Naive B cell (primary cell): ENCODE measurements around the gene DOHH. TPM values are rescaled to one million over a fixed set of nuclear protein-coding genes. Genes with fewer than 3 reads are reported as not detected.

ENCODE experiments used
- ATAC-seq, 2 donors: fragments of 150-1000 bp; cut with Tn5 transposase; 2 replicates each; pipeline ENCODE4 v1.10.0; 2021; ENCODE audit warnings: low read depth in 2 of 2, mild to moderate bottlenecking in 2 of 2, moderate library complexity in 2 of 2
- DNase-seq: peaks from one replicate; pipeline ENCODE4 v3.0.0; 2022
- H3K27ac Mint-ChIP-seq, 6 donors: one replicate each; pipeline ENCODE4 v1.8.0; 2020 to 2022; ENCODE audit warnings: mild to moderate bottlenecking in 6 of 6, mixed read lengths in 6 of 6, moderate library complexity in 5 of 6, inconsistent platforms in 2 of 6
- H3K27me3 Mint-ChIP-seq, 3 donors: one replicate each; pipeline ENCODE4 v1.8.0; 2021 to 2022; ENCODE audit warnings: mixed read lengths in 3 of 3, mild to moderate bottlenecking in 1 of 3
- H3K36me3 Mint-ChIP-seq, 2 donors: one replicate each; pipeline ENCODE4 v1.8.0; 2020 to 2022; ENCODE audit warnings: mixed read lengths in 2 of 2, inconsistent platforms in 1 of 2, mild to moderate bottlenecking in 1 of 2
- H3K4me1 Mint-ChIP-seq, 3 donors: one replicate each; pipeline ENCODE4 v1.8.0; 2020 to 2022; ENCODE audit warnings: mixed read lengths in 3 of 3, inconsistent platforms in 1 of 3, mild to moderate bottlenecking in 1 of 3, moderate library complexity in 1 of 3
- H3K4me3 Mint-ChIP-seq, 8 donors: one replicate each; pipeline ENCODE4 v1.8.0; 2020 to 2022; ENCODE audit warnings: mild to moderate bottlenecking in 8 of 8, mixed read lengths in 8 of 8, moderate library complexity in 8 of 8, inconsistent platforms in 2 of 8
- H3K9me3 Mint-ChIP-seq, 7 donors: one replicate each; pipeline ENCODE4 v1.8.0; 2020 to 2022; ENCODE audit warnings: mixed read lengths in 7 of 7, mild to moderate bottlenecking in 5 of 7, inconsistent platforms in 2 of 7, moderate library complexity in 1 of 7
- polyA plus RNA-seq, 6 donors: library from polyadenylated mRNA; unstranded; fragments of 300-500 nt; fragmentation: Illumina TruSeq; gene quantifications; one replicate each; pipeline ENCODE4 v1.2.3, GENCODE V29; 2021; ENCODE audit warnings: low read depth in 6 of 6

Gene DOHH
- polyA plus RNA-seq, 6 donors from 2014 or later = 6.6 to 11.5 (median 7.4) TPM

- Mint-ChIP-seq H3K4me3 (no peak overlapping the region), H3K4me1 (peaks cover 0 to 8% (median 3%) of the 10 kb centered on the region in 3 donors), H3K9me3 (peaks cover 0 to 3% (median 0%) of the 10 kb centered on the region in 7 donors), H3K36me3 (no peaks in the 10 kb centered on the region), H3K27me3 (no peaks in the 10 kb centered on the region), H3K27ac (peak overlapping the region in 1 of 6 donors; percentile 79)
- DNase-seq (no peak), ATAC-seq (no peak)
These were observed 30.6 kb downstream of the DOHH start for GRCh38 chr19:3469638-3470499.

GRCh38 chr19:3468211-3468610 lies 32.3 kb downstream of the DOHH start:
- Mint-ChIP-seq H3K27me3 (no peaks in the 10 kb centered on the region), H3K4me1 (peaks cover 0 to 8% (median 3%) of the 10 kb centered on the region in 3 donors), H3K36me3 (no peaks in the 10 kb centered on the region), H3K4me3 (no peak overlapping the region), H3K9me3 (peaks cover 0 to 3% (median 0%) of the 10 kb centered on the region in 7 donors), H3K27ac (no peak overlapping the region)
- DNase-seq = no peak
- no peak for ATAC-seq

GRCh38 chr19:3467437-3468198 lies 32.9 kb downstream of the DOHH start:
- H3K27ac Mint-ChIP-seq = peak overlapping the region in 1 of 6 donors; percentile 78
- ATAC-seq (no peak), DNase-seq (no peak)
- H3K4me3 Mint-ChIP-seq = no peak overlapping the region
- peaks cover 0 to 5% of the 10 kb centered on the region in 2 donors for H3K36me3 Mint-ChIP-seq
- H3K4me1 Mint-ChIP-seq = peaks cover 0 to 8% (median 3%) of the 10 kb centered on the region in 3 donors
- no peaks in the 10 kb centered on the region for H3K27me3 Mint-ChIP-seq
- H3K9me3 Mint-ChIP-seq = peaks cover 0 to 3% (median 0%) of the 10 kb centered on the region in 7 donors

- Mint-ChIP-seq H3K4me3 (no peak overlapping the region), H3K36me3 (peaks cover 0 to 8% of the 10 kb centered on the region in 2 donors), H3K27ac (peak overlapping the region in 1 of 6 donors; percentile 47), H3K9me3 (peaks cover 0 to 3% (median 0%) of the 10 kb centered on the region in 7 donors), H3K4me1 (peaks cover 0 to 8% (median 3%) of the 10 kb centered on the region in 3 donors), H3K27me3 (no peaks in the 10 kb centered on the region)
- no peak for DNase-seq
- ATAC-seq = no peak
These were observed 33.8 kb downstream of the DOHH start for GRCh38 chr19:3466635-3467034.

- H3K36me3 Mint-ChIP-seq = peaks cover 0 to 8% of the 10 kb centered on the region in 2 donors
- H3K27ac Mint-ChIP-seq = no peak overlapping the region
- no peaks in the 10 kb centered on the region for H3K27me3 Mint-ChIP-seq
- DNase-seq (no peak), ATAC-seq (no peak)
- peaks cover 0 to 3% (median 0%) of the 10 kb centered on the region in 7 donors for H3K9me3 Mint-ChIP-seq
- peaks cover 0 to 8% (median 3%) of the 10 kb centered on the region in 3 donors for H3K4me1 Mint-ChIP-seq
- no peak overlapping the region for H3K4me3 Mint-ChIP-seq
These were observed 34.9 kb downstream of the DOHH start for GRCh38 chr19:3465552-3465951.

- H3K4me3 Mint-ChIP-seq = no peak overlapping the region
- no peaks in the 10 kb centered on the region for H3K27me3 Mint-ChIP-seq
- ATAC-seq (no peak), DNase-seq (no peak)
- H3K27ac Mint-ChIP-seq = no peak overlapping the region
- peaks cover 0 to 3% (median 0%) of the 10 kb centered on the region in 7 donors for H3K9me3 Mint-ChIP-seq
- peaks cover 0 to 8% of the 10 kb centered on the region in 2 donors for H3K36me3 Mint-ChIP-seq
- H3K4me1 Mint-ChIP-seq = peaks cover 0 to 8% (median 0%) of the 10 kb centered on the region in 3 donors
These were observed 35.8 kb downstream of the DOHH start for GRCh38 chr19:3464587-3465235.

GRCh38 chr19:3463714-3464586 lies 36.5 kb downstream of the DOHH start:
- Mint-ChIP-seq H3K9me3 (peaks cover 0 to 3% (median 0%) of the 10 kb centered on the region in 7 donors), H3K27me3 (no peaks in the 10 kb centered on the region), H3K4me1 (peaks cover 0 to 8% (median 0%) of the 10 kb centered on the region in 3 donors), H3K36me3 (peaks cover 0 to 8% of the 10 kb centered on the region in 2 donors), H3K4me3 (no peak overlapping the region), H3K27ac (no peak overlapping the region)
- DNase-seq = no peak
- ATAC-seq = no peak

GRCh38 chr19:3462991-3463713 lies 37.3 kb downstream of the DOHH start:
- Mint-ChIP-seq H3K36me3 (peaks cover 0 to 8% of the 10 kb centered on the region in 2 donors), H3K4me3 (no peak overlapping the region), H3K4me1 (peaks cover 0 to 4% (median 0%) of the 10 kb centered on the region in 3 donors), H3K27me3 (no peaks in the 10 kb centered on the region), H3K9me3 (peaks cover 0 to 3% (median 0%) of the 10 kb centered on the region in 7 donors), H3K27ac (no peak overlapping the region)
- DNase-seq = no peak
- ATAC-seq = no peak

GRCh38 chr19:3459965-3460582 lies 40.4 kb downstream of the DOHH start:
- Mint-ChIP-seq H3K27ac (no peak overlapping the region), H3K4me3 (no peak overlapping the region), H3K4me1 (no peaks in the 10 kb centered on the region), H3K27me3 (no peaks in the 10 kb centered on the region), H3K36me3 (peaks cover 0 to 8% of the 10 kb centered on the region in 2 donors), H3K9me3 (no peaks in the 10 kb centered on the region)
- no peak for ATAC-seq
- no peak for DNase-seq

GRCh38 chr19:3459089-3459881 lies 41.2 kb downstream of the DOHH start:
- Mint-ChIP-seq H3K4me3 (no peak overlapping the region), H3K9me3 (no peaks in the 10 kb centered on the region), H3K4me1 (no peaks in the 10 kb centered on the region), H3K36me3 (peaks cover 0 to 8% of the 10 kb centered on the region in 2 donors), H3K27ac (no peak overlapping the region), H3K27me3 (no peaks in the 10 kb centered on the region)
- ATAC-seq (no peak), DNase-seq (no peak)
